Stomach smooth muscle (tissue), 2 donors: Measurements from ENCODE around the gene PPIP5K2.

Source experiments
- H3K27ac ChIP-seq: one replicate; pipeline ENCODE4 v1.7.0; 2013; ENCODE audit warnings: mild to moderate bottlenecking, low read length, inconsistent platforms
- H3K27me3 ChIP-seq, 2 donors: one replicate each; pipeline ENCODE4 v1.7.0; 2013; ENCODE audit warnings: low read length in 2 of 2; ENCODE audit not compliant: insufficient read depth in 2 of 2, control insufficient read depth in 1 of 2
- H3K36me3 ChIP-seq, 2 donors: one replicate each; pipeline ENCODE4 v1.7.0; 2013; ENCODE audit warnings: low read length in 2 of 2; ENCODE audit not compliant: control insufficient read depth in 2 of 2, insufficient read depth in 2 of 2
- H3K4me1 ChIP-seq: one replicate; pipeline ENCODE4 v1.7.0; 2013; ENCODE audit warnings: low read length; ENCODE audit not compliant: control insufficient read depth, insufficient read depth
- H3K4me3 ChIP-seq, 2 donors: one replicate each; pipeline ENCODE4 v1.7.0; 2013; ENCODE audit warnings: low read length in 2 of 2
- H3K9ac ChIP-seq, 2 donors: one replicate each; pipeline ENCODE4 v1.7.0; 2013; ENCODE audit warnings: low read length in 2 of 2, mild to moderate bottlenecking in 1 of 2
- H3K9me3 ChIP-seq, 2 donors: one replicate each; pipeline ENCODE4 v1.7.0; 2013; ENCODE audit warnings: low read length in 2 of 2; ENCODE audit not compliant: control insufficient read depth in 2 of 2
- donor health status: healthy.
- donor health status: Pancreatic carcinoma.

The PPIP5K2 gene

GRCh38 chr5:103205991-103206700, 86.0 kb downstream of the PPIP5K2 start:
- H3K4me1 ChIP-seq, result no peaks in the 10 kb centered on the region
- H3K9ac ChIP-seq, result no peak overlapping the region
- H3K27ac ChIP-seq, result no peak overlapping the region
- no peak overlapping the region for H3K4me3 ChIP-seq
- peaks cover 6 to 9% of the 10 kb centered on the region in 2 donors for H3K36me3 ChIP-seq
- H3K9me3 ChIP-seq, result no peaks in the 10 kb centered on the region
- H3K27me3 ChIP-seq, result no peaks in the 10 kb centered on the region

GRCh38 chr5:103207011-103207410, 86.9 kb downstream of the PPIP5K2 start:
- H3K4me1 ChIP-seq, result no peaks in the 10 kb centered on the region
- H3K36me3 ChIP-seq, result peaks cover 3 to 7% of the 10 kb centered on the region in 2 donors
- H3K9ac ChIP-seq, result no peak overlapping the region
- H3K27me3 ChIP-seq, result no peaks in the 10 kb centered on the region
- H3K9me3 ChIP-seq, result no peaks in the 10 kb centered on the region
- no peak overlapping the region for H3K27ac ChIP-seq
- H3K4me3 ChIP-seq, result no peak overlapping the region

GRCh38 chr5:103207653-103208052, 87.6 kb downstream of the PPIP5K2 start:
- H3K27ac ChIP-seq, result no peak overlapping the region
- no peak overlapping the region for H3K4me3 ChIP-seq
- peaks cover 3 to 5% of the 10 kb centered on the region in 2 donors for H3K36me3 ChIP-seq
- H3K9ac ChIP-seq, result no peak overlapping the region
- H3K27me3 ChIP-seq, result no peaks in the 10 kb centered on the region
- no peaks in the 10 kb centered on the region for H3K9me3 ChIP-seq
- H3K4me1 ChIP-seq, result no peaks in the 10 kb centered on the region

GRCh38 chr5:103208460-103208859, 88.4 kb downstream of the PPIP5K2 start:
- H3K4me3 ChIP-seq, result no peak overlapping the region

GRCh38 chr5:103209065-103209464, 89.0 kb downstream of the PPIP5K2 start:
- H3K9me3 ChIP-seq, result no peaks in the 10 kb centered on the region
- H3K27me3 ChIP-seq, result no peaks in the 10 kb centered on the region
- no peak overlapping the region for H3K27ac ChIP-seq
- peaks cover 3 to 4% of the 10 kb centered on the region in 2 donors for H3K36me3 ChIP-seq
- H3K9ac ChIP-seq, result no peak overlapping the region
- H3K4me3 ChIP-seq, result no peak overlapping the region
- no peaks in the 10 kb centered on the region for H3K4me1 ChIP-seq

More at GRCh38 chr5:103208460-103208859, 88.4 kb downstream of the PPIP5K2 start:
- Histone ChIP-seq H3K9ac (no peak overlapping the region), H3K9me3 (no peaks in the 10 kb centered on the region), H3K36me3 (peaks cover 3 to 4% of the 10 kb centered on the region in 2 donors), H3K27me3 (no peaks in the 10 kb centered on the region), H3K27ac (no peak overlapping the region), H3K4me1 (no peaks in the 10 kb centered on the region)

GRCh38 chr5:103210952-103211351, 90.9 kb downstream of the PPIP5K2 start:
- H3K4me1 ChIP-seq, result no peaks in the 10 kb centered on the region
- H3K27me3 ChIP-seq, result no peaks in the 10 kb centered on the region
- H3K27ac ChIP-seq, result no peak overlapping the region
- no peak overlapping the region for H3K9ac ChIP-seq
- H3K9me3 ChIP-seq, result no peaks in the 10 kb centered on the region
- peaks cover 3 to 4% of the 10 kb centered on the region in 2 donors for H3K36me3 ChIP-seq
- no peak overlapping the region for H3K4me3 ChIP-seq

GRCh38 chr5:103211576-103212561, 91.8 kb downstream of the PPIP5K2 start:
- Histone ChIP-seq H3K9ac (no peak overlapping the region), H3K27ac (no peak overlapping the region), H3K4me3 (no peak overlapping the region), H3K4me1 (no peaks in the 10 kb centered on the region), H3K27me3 (no peaks in the 10 kb centered on the region), H3K36me3 (no peaks in the 10 kb centered on the region), H3K9me3 (no peaks in the 10 kb centered on the region)

- no peak overlapping the region for H3K9ac ChIP-seq
- H3K36me3 ChIP-seq, result no peaks in the 10 kb centered on the region
- no peak overlapping the region for H3K4me3 ChIP-seq
- no peaks in the 10 kb centered on the region for H3K4me1 ChIP-seq
- H3K27ac ChIP-seq, result no peak overlapping the region
- no peaks in the 10 kb centered on the region for H3K9me3 ChIP-seq
- H3K27me3 ChIP-seq, result no peaks in the 10 kb centered on the region
Measured at GRCh38 chr5:103216137-103216536, 96.0 kb downstream of the PPIP5K2 start.

- no peak overlapping the region for H3K4me3 ChIP-seq
- H3K36me3 ChIP-seq, result no peaks in the 10 kb centered on the region
- H3K9ac ChIP-seq, result no peak overlapping the region
- no peaks in the 10 kb centered on the region for H3K4me1 ChIP-seq
- H3K9me3 ChIP-seq, result no peaks in the 10 kb centered on the region
- no peak overlapping the region for H3K27ac ChIP-seq
- H3K27me3 ChIP-seq, result no peaks in the 10 kb centered on the region
Measured at GRCh38 chr5:103216697-103217096, 96.6 kb downstream of the PPIP5K2 start.

- Histone ChIP-seq H3K9me3 (no peaks in the 10 kb centered on the region), H3K4me1 (no peaks in the 10 kb centered on the region), H3K9ac (no peak overlapping the region), H3K36me3 (no peaks in the 10 kb centered on the region), H3K4me3 (no peak overlapping the region), H3K27ac (no peak overlapping the region), H3K27me3 (no peaks in the 10 kb centered on the region)
Measured at GRCh38 chr5:103217101-103217500, 97.0 kb downstream of the PPIP5K2 start.
